NCI-H82 treated with DMSO at 0.1 percent for 48 hours (cell line): ENCODE results near the gene SH3RF3.

Experiments
- DNase-seq: peaks from one replicate; lab custom pipeline; 2025; ENCODE audit not compliant: unreplicated experiment; lab: John Stamatoyannopoulos, UW

Gene SH3RF3

DNA sequence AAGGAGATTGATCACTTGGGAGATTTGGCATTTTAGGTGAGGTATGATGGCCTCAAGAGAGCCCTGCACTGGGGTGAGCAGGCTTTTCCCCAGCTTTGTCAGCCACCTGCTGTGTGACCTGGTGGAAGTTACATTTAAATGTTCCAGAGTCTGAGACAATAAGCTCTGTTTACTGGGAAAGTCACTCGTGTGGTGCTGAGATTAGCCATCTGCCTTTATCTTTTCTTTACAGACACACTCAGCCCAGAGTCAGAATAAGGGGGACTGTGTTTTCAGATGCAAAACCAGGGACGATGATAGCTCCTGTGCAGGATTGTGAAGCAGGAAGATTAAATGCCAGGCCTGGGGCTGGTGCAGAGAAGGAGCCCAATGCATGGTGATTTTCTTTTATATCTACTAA is 47.9 kb downstream of the SH3RF3 start:
- peak; percentile 7 for DNase-seq

DNA sequence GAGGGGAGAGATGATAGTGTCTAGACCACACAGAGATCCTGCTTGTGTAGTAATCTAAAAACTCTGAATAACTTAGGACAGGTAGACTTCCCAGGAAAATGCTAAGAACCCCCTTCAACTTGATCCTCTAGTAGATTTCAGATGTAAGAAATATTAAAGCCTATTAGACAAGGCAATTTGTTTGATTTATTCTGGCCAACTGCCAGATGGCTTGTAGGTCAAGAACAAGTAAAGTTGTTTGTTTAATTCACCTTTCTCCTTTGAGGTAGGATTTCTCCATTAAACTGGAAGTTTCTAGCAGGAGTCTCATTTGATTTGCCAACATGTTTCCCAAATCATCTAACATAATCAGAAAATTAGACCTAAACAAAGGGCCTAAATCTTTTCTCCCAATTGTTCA is 48.6 kb downstream of the SH3RF3 start:
- no peak for DNase-seq

DNA sequence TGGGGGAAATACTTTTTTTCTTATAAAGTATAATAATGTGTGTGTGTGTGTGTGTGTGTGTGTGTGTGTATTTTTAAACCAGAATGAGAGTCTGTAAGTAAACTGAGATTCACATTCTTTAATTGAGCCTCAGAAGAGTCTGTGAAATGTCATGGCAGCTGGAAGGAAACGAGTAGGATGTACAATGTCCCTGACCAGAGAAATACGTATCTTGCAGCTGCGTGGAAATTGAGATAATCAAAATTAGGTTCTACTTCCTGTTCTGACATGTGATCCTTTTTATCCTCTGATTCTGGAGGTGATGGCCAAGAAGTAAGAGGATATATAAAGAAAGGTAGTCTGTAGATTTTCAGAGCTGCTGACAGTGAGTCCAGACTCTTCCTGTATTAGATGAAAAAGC is 50.0 kb downstream of the SH3RF3 start:
- DNase-seq, result no peak

DNA sequence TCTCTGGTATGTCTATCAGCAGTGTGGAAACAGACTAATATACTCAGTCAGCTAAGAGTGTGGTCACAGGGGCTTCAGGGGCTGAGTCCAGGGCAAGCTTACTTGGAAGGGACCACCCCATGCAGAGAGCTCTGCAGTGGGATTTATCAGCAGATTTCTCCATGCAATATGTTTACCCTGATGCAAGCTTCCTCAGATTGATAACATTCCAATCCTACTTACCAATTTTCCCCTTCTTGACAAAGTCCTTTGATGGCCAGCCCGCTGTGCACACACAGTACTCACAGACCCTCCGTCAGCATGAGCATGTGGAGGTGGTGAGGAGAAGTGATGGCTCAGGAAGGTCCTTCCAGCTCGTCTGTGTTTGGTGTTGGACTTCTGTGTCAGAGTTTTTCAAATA is 51.8 kb downstream of the SH3RF3 start:
- no peak for DNase-seq

DNA sequence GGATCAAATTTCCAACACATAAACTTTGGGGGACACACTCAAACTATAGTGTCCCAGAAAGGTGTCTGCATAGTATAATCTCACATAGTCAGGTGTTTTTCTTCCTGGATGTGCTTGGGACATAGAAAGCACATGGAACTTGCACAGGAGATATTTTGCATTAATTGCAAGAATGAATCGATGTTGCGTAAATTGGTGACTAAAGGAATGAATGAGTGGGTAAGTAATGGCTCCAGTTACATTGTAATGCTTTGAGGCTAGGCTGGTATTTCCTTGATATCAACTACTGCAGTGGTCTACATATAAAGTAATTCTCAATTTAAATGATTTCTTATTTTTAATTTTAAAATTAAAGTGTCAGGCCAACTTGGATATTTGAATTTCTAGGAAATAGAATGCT is 53.4 kb downstream of the SH3RF3 start:
- no peak for DNase-seq

DNA sequence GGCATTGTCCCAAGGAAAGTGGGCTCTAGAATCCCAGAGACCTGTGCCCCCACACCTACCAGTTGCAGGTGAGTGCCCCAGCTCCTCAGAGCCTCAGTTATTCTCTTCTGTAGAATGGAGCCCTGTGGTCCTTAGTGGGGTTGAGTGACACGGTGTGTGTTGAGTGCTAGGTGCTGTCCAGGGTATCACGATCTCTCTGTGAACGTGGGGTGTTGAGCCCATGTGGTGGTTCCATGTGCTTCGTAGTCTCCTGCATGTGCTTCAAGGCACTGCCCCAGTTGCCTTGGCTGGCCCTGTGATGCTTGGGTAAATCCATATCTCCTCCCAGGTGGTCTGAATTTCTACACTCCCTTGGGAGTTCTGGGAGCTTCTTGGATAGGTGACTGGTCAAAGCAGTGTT is 54.9 kb downstream of the SH3RF3 start:
- no peak for DNase-seq

DNA sequence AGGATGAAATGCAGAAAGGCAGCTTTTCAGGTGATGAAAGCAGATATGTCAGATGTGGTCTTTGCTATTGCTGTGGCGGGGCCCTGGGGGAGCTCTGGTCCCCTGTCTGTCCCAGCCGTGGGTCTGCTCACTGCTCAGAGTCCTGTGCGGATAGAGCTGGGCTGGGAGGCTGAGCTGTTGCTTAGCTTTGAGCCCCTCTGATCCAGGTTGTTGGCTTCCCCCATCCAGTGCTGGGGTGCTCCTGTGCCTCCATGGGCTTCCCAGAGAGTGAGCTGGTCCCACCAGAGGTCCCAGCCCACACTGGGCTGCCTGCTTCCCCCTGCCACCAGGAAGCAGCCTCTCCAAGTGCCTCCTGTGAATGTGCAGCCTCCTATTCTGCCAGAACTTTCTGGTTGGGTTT is 55.4 kb downstream of the SH3RF3 start:
- no peak for DNase-seq

DNA sequence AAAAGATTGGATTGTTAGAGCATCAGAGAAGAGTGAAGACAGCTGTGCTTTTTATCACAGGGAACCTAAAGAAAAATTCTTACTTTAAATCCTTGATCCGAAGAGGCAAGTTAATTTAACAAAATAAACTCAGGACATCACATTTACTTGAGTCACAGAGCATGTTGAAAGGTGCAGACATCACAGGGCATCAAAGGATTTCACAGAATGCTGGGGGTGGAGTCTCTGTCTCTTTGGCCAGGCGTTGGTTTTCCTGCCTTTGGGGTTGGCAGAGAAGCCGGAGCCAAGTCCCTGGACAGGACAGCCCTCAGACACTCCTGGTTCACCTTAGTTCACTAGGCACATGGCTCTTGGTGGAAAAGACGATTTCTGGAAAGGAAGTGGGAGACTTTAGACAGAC is 56.3 kb downstream of the SH3RF3 start:
- no peak for DNase-seq

DNA sequence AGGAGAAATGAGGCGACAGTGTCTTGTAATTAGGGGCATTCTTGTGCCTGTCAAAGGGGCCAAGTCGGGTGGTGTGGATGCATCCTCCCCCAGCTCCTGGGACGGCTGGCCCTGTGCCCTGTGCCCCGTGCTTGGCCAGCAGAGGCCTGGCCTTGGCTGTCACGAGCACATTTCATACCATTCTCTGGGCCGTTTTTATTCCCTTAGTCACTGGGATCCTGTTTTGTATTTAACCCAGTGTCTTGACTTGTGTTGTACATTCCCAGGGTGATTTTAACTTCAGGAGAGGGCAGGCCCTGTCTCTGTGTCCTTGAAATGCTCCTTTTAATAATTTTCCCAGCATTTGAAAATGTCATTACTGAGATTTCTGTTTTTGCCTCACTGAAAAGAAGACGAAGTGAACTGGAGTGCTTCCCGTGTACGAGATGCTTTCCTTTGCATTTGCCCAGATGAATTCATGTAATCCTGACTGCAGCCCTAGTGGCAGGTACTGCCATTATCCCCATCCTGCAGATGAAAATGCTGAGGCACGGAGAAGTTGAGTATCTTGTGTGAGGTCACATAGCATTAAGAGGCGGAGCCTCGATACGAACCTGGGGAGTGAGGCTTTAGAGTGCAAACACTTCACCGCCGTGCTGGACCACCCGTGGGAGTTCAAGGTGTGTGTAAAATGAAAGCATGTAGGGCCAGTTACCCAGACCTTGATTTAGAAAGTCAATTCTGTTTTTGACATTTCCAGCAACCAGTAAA is 57.0 kb downstream of the SH3RF3 start:
- no peak for DNase-seq

DNA sequence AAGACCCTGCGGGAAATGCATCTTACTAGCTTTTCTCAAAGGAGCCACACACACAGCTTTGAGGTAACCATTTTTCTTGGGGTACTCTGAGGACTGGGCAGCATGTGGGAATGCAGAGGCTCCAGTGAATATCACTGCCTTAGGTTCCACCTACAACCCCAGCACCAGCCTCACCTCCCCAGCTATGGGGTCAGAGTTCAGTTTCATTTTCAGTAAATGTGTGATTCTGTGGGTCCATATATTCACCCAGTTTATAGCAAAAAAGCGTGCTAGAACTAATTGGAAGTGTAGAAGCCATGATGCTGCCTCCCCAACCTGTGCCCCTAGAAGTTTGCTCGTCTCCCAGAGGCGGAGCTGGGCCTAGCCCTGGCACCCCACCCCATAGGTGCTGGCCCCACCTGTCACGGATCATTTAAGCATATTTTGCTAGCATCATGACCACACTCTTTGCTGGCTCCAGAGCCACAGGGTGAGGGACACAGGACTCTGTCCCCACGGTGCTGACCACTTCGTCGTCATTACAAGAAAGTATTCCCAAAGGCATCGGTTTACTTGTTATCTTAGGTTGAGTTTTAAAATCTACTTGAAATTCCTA is 57.7 kb downstream of the SH3RF3 start:
- no peak for DNase-seq

DNA sequence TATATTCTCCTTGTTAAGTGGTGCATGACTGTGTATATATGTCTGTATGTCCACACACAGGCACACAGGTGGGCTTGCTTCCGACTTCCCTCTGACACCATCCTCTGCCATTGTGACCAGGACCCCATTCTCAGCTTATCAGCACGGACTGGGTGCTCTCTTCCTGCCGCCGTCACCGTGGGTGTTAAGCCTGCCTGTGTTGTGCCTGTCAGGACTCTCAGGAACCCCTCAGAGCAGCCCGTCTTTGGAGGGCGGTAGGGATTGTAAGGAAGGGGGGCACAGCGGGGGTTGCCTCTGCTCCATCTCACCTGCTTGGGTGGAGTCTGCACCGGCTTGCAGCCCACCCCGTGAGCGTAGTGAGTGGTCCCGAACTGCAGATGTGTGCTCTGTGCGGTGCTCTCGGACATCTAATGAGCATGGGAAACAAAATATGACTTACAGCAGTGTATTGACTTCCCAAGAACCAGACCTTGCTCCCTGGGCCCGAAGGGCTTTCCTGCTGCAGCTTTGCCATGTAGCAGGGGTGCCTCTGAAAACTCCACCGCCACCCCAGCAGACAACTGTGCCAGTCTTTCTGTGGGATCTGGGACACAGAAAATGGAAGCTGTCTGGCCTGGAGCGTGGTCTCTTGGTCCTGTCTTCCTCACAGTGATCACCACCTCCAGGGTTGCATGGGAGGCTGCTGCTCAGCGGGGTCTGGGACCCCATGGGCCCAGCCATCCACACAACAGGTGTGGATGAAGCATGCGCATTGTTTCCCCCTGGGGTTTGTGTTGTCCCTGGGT is 58.9 kb downstream of the SH3RF3 start:
- DNase-seq, result no peak

DNA sequence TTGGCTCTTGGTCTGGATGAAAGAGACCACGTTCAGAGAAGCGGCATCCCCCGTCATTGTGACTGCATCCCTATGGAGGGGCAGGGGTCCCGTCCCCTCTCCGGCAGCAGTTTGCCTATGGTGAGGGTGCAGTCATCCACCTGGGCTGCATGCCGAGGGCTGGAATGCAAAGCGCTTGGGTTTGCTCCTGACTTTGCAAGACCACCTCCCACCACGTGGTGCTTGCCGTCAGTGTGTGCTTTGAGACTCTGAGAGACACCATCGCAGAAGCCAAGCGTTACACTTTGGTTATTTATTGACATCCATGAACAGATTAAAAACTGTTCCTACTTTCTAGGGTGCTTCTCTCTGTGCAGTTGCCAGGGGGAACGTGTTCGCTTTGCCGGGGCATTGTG is 59.5 kb downstream of the SH3RF3 start:
- DNase-seq, result no peak

DNA sequence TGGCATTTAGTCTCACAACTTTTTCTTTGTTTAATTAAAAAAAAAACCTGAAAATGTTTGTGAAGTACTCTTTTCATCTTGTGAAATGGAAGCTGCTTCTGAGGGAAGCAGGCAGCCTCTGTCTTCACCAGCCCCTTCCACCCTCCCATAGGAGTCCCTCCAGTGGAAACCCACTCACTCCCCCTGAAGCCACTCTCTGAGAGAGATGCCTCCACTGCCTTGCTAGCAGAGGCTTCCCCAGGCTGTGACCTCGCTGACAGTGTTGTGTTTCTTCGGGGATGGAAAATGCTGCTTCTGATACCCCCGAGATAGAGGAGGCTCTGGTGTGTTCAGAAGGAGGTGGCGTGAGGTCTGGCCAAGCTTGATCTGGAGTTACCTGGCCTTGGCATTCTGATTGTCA is 59.9 kb downstream of the SH3RF3 start:
- DNase-seq, result no peak

DNA sequence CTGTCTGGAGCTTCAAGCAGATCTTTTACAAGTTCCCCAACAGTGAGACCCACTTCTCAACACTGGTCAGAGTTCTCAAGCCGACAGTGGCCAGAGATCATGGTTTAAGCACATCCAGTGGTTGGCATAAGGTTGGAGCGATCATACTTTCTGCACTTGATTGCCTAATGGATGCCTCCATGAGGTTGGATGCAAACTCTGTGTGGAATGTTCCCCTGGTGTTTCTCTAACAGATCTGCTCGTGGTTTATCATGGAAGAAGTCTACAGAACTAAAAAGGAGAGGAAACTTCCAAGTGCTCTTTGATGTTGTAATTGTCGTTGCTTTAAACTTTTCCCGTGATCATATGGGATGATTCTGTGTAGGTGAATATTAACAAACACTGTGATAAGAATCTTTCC is 60.7 kb downstream of the SH3RF3 start:
- no peak for DNase-seq

DNA sequence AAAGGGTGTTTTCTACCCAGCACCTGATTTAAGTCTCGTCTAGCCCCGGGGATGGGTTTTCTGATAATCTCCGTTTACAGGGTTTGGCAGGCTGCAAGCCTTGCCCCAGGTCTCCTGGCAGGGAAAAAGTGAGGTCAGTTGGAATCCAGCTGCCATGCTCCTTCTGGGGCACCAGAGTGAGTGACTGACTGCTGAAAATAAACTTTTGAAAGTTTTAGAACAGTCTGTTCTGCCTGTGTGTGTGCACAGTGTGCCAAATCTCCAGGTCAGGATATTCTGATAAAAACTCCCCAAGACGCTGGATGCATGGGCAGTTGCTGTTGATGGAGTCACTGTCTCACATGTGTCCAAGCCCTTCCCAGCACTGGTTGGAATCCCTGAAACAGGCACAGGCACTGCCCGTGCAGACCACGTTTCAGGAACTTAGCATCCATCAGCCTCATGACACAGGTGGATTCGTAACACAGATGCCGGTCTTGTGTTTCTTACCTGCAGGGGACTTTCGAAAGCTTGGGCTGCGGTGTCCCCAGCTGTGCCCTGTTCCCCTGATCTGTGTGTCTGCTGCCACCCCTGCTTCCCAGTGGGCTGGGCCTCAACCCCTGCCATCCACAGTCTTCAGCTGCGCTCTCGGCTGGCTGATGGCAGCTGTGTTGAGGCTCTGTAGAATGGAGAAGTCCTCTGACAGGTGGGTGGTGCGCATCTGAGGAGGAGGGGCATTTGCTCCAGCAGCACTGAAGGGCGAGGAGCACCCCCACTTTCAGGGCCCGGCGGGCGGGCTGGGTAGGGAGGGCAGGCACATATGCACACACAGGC is 65.0 kb downstream of the SH3RF3 start:
- DNase-seq, result no peak

DNA sequence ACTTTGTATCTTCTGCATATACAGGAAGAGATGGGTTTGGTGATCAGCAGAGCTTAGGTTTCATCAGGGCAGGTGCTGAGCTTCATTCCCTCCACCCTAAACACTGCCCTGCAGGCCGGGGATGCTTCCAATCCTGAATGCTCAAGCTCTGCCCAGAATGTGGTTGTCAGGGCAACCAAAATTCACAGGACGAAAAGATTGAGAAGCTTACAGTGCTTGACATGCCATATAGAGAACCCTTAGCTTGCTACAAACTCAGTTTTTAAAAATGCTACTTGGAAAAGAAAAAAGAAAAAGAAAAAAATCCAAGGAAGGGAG is 65.6 kb downstream of the SH3RF3 start:
- DNase-seq, result no peak

DNA sequence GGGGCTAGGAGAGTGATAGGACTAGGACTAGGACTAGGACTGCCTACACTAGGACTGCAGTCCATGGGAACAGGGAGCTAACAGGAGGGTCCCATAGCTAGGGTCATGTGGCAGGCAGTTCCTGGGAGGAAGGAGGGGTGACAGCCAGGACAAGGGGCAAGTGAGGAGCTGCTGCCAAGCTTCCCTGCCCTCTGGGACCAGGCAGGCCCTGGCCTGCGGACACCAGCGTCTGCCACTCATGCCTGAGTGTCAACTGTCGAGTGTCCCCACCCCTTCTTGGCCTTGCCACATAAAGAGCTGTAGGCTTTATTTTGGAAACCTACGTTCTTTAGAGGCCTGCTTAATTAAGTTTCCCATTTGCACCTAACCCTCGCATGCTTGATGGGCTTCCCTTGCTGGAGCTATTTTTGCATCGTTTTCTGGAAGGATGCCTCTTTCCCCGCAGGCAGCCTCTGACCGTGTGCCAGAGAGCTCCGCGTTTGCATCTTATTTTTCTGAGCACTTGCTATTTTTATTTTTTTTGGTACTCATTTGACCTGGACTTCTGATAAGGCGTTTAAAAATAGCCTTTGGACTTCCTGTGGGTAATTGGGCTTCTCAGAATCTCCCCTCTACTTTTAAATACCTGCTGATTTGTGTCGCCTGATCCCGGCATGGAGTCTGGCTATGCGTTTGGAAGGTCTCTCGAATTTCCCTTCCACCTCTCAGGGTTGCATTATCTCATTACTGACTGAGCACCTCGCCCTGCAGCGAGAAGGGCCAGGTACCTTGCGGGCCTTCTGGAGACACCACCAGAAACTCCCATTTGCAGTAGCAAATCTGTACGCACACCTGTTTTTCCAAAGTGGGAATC is 66.4 kb downstream of the SH3RF3 start:
- DNase-seq, result no peak

DNA sequence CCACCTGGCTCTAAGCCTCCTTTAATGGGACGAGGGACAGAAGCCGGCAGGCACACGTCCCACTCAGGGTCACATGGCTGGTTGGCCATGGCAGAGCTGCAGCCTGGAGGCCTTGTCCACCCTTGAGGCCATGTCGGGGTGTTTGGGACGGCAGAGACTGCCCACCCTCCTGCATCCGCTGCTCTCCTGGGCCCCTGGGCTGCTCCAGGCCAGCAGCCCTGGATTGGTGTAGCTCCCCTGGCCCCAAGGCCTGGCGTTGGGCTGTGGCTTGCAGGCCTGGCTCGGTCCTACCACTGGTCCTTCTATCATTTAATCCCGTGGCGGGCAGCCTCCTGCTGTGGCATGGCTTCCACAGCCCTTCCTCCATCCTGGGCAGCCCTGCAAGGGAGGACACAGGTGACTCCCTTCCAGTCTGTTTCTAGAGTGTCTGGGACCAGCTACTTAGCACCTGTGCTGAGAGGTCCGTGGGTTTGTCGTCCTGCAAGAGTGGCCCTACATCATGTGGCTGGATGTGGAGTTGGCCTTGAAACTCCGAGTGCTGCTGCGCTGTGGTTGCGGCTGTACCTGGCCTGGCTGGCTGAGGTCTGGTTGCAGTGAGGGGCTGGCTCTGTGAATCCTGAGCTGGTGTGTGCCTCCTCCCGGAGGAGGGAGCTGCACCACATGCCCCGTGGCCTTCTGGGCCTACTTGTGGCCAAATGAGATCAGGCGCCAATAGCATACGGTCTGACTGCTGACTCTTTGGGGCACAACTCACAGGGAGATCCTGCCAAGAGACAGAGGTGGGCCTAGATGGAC is 67.3 kb downstream of the SH3RF3 start:
- no peak for DNase-seq

DNA sequence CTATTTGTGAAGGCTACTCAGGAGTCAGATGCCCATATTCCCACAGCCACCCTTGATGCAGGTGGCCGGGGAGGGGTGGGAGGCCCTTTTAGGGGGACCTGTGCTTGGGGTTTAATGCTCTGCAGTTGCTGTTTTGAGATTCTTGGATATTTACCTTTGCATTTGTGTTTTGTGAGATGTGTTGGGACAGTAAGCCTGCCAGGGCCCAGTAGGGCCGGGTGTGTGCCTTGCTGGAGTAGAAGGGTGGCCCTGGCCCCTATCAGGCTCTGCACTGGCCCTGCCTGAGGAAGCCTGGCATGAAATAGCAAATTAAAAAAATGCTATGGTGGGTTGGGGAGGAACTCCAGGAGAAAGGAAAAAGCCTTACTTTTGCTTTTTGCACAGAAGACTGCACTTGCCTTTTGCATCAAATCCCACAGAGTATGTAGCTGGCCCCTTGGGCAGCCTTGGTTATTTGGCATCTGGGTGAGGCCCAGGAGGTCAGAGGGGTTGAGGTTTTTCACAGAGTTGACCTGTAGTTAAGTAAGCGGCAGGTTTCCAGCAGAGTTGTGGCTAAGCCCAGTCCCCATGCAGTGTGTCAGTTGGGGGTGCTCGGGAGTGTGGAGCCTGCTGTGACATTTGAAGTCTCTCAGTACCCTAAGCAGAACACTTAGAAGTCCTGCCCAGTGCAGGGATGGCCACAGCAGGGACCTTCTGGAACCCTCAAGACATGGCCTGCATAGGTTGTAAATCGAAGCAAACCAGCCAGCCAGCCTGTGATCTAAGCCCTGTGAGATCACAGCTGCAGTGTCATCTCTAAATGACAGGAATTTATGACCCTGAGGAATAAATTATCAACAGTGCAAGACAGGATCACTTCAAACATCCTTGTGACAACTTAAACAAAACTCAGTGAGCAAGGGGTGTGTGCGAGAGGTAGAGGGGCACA is 68.8 kb downstream of the SH3RF3 start:
- DNase-seq, result no peak
